HG03565 (cell line): ENCODE results near the gene ZBTB37.
"Not testable (repeated sequence)": the region's sequence is repeated elsewhere in the genome, so short reads cannot be mapped to it uniquely, and the experiment has no call there.

Experiments
- ATAC-seq: cut with Tn5 transposase; IDR thresholded peaks from one replicate; pipeline ENCODE4 v1.9.1; 2021; ENCODE audit warnings: mild to moderate bottlenecking, moderate library complexity; ENCODE audit not compliant: unreplicated experiment

ZBTB37 gene

DNA sequence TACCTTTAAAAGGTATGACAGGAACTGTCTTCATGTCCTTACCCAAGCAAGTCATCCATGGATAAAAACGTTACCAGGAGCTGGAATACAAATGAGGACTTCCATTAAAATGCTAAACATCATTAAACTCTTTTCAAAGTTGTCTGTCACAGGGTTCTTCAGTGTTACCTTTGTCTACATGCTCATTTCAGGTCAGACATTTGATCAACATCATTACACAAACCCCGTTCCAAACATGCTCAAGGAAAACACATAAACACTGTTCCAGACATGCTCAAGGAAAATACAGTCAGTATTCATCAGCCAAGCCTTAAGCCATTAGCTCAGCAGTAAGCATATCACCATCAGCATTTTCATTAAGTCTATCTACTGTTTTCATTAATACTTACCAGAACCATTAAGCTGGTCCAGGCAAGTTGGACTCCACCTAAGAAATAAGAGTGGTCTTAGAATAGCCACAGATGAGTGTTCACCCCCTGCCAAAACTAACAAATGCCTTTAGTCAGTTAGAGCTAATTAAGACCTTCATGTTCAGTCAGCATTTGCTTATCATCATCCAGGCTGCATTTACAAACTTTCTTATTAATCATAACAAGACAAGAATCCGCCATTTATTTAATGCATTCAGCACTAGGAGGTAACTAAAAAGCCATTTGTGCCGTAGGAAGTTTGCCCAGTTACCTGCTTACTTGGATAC lies 2.6 kb upstream of the ZBTB37 start:
- no peak for ATAC-seq

DNA sequence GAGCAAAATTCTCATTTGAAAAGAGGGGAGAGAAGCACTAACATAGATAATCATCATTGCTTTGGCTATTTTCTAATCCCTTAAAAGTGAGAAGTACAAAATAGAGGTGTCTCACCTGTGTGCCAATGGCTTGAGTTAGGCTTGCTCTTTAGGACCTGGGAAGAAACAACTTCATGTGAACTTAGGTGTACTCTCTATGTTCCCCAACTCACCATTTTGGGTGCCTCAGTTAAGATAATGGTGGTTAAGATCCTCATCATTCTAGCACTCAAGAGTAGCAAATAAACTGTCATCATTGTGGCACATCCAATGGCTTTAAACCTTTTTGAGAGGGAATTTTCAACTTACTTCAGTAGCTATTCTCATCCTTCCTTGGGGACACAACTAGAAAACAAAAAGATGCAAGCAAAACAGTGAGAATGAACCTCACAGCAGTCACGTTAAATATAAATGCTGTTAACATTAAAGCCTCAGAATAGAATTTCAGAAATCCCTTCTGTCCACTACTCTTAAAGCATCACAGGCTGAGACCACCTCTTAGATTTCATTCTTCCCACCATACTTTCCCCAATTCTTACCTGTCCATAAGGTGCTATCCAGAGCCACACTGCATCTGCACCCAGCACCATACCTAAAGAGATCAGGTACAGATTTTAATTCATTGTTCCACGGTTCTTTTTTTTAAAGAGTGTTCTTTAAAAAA lies 1.6 kb upstream of the ZBTB37 start:
- ATAC-seq: no peak

DNA sequence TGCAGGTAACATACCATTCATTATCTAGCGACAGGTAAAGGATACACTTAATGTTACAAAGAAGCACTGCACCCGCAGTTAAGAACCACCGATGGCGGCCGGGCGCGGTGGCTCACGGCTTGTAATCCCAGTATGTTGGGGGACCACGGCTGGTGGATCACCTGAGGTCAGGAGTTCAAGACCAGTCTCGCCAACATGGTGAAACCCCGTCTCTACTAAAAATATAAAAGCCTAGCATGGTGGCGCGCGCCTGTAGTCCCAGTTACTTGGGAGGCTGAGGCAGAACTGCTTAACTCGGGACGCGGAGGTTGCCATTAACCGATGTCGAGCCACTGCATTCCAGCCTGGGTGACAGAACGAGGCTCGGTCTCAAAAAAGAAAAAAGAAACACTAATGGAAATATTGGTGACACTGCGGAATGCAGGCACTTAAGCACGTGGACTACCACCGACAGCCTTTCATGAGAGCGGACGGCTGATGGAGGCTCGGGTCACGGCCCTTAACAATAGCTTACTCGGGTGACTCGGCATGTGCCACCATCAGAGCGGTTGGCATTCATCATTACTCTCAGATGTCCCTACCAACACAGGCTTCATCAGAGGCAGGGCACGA lies 933 bp upstream of the ZBTB37 start:
- no peak for ATAC-seq

DNA sequence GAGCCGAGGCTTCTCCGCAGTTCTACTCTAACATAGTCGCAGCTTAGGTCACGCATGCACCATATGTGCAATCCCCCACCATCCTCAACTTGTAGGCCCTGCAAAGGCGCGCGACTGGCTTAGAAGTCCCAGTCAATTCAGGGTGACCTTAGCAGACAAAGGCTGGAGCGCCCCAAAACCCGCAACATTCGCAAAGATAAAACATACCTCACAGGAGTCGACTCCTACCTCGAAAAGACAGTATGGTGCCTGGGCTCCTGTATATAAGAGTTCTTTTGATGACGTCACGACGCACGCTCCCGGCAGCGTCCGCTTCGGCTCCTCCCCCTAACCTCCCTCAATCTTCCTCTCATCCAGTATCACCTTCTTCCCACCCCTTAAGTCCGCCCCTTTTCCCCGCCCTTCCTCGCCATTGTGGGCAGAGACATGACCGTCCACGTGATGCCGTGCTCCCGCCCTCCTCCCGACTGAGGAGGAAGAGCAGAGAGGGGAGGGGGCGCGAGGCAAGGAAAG lies 371 bp upstream of the ZBTB37 start, which contains the start of gene GAS5:
TSS of gene GAS5 (minus strand) at position 237 of the 513 bp plus-strand sequence.
- peak; percentile 53 for ATAC-seq

DNA sequence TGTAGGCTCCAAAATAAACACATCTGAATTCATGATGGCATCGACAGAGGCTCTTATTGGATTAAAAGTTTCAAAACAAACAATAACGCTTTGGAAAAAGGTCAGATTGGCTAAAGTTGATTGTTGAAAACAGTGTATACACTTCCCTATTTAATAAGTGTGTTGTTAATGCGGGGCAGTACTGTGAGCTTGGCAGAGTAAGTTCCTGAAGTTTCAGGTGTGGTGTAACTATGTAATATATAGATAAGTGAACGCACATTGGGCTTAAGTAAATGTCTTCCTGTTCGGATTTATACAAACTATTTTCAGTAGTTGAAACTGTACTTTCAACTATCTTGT lies 810 bp downstream of the ZBTB37 start:
- no peak for ATAC-seq

DNA sequence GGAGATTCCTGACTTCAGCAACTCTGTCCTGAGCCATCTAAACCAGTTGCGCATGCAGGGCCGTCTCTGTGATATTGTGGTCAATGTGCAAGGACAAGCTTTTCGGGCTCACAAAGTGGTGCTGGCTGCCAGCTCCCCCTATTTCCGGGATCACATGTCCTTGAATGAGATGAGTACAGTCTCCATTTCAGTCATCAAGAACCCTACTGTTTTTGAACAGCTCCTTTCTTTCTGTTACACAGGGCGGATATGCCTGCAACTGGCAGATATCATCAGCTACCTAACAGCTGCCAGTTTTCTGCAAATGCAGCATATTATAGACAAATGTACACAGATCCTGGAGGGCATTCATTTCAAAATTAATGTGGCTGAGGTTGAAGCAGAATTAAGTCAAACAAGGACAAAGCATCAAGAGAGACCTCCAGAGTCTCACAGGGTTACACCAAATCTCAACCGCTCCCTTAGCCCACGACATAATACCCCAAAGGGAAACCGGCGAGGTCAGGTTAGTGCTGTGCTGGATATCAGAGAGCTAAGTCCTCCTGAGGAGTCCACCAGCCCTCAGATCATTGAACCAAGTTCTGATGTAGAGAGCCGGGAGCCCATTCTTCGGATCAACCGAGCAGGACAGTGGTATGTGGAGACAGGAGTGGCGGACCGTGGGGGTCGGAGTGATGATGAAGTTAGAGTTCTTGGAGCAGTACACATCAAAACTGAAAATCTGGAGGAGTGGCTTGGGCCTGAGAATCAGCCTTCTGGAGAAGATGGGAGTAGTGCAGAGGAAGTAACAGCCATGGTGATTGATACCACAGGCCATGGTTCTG lies 2.3 kb downstream of the ZBTB37 start:
- ATAC-seq: peak; percentile 26

DNA sequence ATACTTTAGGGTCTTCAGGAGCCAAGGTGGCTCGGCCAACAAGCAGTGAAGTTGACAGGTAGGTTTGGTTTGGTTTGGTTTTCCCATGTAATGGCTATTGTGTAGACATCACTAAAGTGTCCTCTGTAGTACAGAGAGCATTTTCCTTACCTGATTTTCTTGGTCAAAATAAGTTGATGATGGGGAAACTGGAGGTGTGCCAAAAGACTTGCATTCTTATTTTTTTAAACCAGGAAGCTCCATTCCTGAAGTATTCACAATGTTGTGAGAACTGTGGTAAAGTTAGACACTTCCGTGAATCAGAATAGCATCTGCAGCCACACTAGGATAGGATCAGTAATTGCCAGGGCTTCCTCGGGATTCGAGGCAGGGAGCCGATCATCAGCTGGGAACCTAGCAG lies 2.9 kb downstream of the ZBTB37 start:
- ATAC-seq: no peak

DNA sequence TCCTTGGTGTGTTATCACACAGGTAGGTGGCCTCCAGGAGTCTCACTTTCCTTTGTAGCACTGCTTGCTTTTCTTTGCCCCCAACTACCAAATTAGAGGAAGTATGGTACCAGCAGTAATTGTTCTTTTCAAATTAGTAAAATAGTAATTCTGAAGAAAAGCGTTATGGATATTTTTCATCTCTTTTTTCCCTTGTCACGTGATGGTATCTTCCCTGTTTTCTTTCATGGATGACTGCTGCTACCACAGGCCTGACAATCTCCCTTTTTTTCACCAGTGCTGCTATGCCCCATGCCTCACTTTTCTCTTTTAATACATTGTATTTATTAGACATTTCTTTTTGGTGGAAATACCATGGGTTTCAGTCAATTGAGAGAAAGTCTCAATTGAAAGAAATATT lies 3.3 kb downstream of the ZBTB37 start:
- no peak for ATAC-seq

DNA sequence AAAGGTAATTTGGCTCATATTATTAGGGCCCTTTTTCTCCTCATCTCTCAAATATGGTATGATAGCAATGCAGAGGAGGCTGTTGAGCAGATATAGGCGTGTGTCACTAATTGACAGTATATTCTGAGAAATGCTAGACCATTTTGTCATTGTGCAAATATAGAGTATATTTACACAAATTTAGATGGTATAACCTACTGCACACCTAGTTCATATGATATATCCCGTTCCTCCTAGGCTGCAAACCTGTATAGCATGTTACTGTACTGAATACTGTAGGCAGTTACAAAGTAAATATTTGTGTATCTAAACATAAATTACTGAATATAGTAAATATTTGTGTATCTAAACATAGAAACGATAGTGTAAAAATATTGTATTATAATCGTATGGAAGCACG lies 8.6 kb downstream of the ZBTB37 start:
- no peak for ATAC-seq

DNA sequence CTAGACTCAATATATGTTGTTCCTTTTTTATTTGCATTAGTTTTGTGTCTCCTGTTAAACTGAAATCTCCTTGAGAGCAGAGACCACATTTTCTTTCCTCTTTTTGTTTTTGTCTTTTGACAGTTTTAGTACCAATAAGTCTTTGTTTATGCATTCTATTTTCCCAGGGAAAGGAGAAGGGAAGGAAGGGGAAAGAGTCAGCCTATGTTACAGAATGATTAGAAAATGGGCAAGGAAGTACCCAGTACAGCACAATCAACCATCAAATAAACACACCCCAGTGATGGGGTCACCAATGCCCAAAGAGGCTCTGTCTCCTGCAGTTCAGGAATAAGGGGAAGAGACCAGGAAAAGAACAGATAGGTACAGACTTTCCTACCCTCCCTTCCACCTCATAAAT lies 10.1 kb downstream of the ZBTB37 start:
- ATAC-seq: no peak

DNA sequence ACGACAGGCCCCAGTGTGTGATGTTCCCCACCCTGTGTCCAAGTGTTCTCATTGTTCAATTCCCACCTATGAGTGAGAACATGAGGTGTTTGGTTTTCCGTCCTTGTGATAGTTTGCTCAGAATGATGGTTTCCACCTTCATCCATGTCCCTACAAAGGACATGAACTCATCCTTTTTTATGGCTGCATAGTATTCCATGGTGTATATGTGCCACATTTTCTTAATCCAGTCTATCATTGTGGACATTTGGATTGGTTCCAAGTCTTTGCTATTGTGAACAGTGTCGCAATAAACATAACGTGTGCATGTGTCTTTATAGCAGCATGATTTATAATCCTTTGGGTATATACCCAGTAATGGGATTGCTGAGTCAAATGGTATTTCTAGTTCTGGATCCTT lies 12.9 kb downstream of the ZBTB37 start:
- ATAC-seq: not testable (repeated sequence)

DNA sequence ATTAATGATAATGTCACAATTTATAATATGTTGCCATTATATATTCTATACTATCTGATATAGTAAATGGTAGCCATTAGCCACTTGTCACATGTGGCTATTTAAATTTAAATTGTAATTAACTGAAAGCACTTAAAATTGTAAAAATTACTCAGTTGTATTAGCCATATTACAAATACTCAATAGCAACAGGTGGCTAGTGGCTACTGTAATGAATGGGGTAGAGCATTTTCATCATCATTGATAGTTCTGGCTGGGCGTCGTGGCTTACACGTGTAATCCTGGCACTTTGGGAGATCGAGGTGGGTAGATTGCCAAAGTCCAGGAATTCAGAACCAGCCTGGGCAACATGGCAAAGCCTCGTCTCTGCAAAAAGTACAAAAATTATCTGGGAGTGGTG lies 16.5 kb downstream of the ZBTB37 start:
- no peak for ATAC-seq

DNA sequence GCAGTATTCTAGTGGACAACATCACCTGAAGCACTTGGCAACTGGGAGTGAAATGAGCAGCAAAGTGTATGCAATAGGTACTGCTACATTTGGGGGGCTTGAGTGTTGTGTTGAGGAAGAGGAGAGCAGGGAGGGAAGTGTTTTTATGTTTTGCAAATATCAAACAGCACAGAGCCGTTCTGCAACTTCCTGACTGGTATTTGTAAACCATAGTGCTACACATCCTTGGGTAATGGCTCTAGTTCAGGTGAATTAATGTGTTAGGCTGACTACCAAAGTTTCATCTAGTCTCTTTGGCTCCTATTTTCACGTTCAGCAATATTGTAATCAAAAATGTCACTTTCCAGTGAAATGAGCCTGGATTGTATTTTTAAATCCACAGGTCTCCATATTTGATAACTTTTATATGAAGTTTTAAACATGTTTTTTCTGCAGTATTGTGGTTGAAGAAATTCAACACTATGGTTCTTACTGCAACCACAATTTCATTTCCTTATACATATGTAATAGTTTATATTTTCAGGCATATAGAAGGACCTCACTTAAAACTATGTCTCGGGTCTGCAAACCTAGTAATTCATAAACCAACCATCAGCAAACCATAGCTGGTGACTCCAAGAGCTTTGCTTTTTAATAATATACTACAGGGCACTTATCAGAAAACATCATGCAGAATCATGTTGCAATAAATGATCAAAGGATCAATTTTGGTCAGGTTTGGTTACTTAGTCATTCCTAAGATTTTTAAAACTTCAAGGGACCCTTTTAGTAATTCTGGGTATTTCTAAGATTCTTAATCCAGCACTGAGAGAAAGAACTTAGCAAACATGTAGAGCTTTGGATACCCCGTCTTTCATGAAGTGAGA lies 18.8 kb downstream of the ZBTB37 start:
- ATAC-seq: no peak

DNA sequence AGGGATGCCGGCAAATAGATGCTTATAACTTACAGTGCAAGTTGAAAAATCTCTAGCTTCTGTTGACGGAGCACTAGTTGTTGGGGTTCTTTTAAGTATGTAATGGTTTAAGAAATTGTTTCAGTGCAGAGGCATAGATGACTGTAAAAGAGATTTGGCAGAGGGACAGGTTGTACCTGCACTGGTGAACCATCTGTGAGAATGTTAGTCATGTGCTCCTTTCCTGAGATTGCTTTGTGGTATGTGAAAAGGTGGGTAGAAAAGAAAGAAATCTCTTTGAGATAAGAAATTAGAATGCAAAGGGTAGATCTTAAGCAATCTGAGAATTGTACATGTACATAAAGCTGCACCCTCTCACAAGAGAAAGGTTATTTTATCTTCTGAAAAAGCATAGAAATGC lies 19.4 kb downstream of the ZBTB37 start:
- no peak for ATAC-seq

DNA sequence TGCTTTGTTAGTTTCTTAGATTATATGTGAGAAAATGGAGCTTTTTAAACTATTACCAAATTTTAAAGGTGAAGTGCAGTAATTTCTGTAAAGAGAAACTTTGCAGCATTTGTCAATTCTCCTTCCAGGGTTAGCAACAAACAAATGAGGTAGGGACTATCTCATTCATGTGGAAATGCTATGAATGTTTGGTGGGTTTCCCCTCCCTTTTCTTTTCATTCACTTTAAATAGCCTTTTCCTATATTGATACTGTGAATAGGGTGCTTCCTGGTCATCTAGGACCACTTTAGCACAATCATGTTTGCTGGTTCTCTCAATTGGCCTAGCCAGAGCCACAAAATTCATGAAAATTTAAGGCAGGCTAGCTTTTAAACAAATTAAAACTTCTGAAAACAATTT lies 20.6 kb downstream of the ZBTB37 start:
- ATAC-seq: no peak

DNA sequence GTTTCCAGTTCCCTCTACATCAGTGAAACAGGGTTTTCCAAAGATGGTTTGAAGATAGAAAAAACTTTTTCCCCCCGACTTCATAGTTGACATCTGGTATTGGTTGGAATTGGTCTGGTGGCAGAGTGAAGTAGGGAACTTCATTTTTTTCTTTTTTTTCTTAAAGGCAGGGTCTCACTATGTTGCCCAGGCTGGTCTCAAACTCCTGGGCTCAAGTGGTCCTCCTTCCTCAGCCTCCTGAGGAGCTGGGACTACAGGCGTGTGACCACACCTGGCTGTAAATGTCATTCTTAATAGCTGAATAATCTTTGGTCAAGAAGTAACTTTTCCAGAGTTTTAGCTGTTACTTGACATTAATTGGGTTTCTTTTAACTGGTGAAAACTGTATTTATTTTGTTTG lies 21.7 kb downstream of the ZBTB37 start:
- no peak for ATAC-seq

DNA sequence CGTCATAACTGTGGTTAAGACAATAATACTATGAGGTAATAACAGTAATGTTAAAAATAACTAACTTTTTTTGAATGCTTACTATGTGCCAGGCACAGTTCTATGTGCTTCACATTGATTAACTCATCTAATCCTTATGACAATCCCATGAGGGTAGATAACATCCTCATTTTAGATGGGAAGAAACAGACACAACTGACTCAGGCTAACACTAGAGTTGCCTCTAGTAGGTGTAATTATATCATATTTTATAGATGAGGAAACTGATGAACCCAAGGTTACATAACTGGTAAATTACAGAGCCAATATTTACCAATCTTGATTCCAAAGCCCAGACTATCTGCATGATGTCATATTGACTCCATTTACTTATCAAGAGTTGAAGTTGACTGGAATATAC lies 25.4 kb downstream of the ZBTB37 start:
- ATAC-seq: no peak

DNA sequence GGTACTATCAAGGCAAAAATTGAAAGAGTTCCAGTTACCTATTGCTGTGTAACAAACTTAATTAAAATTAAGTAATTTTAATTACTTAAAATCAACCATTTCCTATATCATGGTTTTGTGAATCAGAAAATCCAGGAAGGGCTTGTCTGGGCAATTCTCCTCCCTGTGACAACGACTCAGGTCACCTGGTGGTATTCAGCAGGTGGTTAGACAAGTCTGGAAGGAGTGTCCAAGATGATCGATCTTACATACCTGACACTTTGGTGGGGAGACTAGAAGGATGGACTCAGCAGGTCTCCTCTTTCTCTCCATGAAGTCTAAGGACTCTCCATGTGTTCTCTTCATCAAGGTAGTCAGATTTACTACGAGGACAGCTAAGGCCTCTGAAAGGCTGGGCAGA lies 26.0 kb downstream of the ZBTB37 start:
- no peak for ATAC-seq

DNA sequence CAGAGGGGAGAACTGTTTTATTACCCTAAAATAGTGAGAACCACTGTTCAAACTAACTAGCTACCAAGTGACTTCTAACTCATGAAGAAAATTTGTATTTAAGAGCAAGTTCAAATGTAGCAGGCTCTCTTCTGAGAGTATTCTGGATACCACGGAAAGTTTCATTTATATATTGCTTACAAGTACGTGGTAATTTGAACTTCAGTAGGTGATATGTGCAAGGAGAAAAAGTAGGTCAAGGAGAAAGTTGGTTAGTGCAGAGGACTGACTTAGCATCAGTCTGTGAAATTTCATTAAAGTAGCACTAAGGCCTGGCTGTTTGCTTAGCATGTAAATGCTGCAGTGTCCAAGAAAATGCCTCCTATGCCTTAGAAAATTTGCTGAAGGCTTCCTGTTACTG lies 32.2 kb downstream of the ZBTB37 start:
- ATAC-seq: no peak

DNA sequence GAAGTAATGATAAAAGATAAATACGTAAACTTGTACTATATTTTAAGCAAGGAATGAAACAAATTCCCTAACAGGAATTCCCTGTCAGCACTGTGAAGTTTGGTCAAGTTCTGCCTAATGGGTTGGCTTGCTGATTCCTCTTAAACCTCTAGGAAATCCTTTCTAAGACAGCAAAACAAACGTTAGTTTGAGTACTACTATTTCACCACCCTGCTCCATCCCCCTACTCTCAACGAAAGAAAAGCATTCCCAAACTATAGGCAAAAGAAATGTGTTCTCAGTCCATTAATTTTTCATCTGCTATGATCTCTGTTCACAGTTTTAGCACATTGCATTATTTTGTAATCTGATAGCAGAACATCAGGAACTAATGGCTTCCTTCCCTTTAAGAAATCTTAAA lies 32.8 kb downstream of the ZBTB37 start:
- no peak for ATAC-seq
